GM21529 (cell line): ENCODE results near the gene CCDC34.
"Not testable (repeated sequence)": the region's sequence is repeated elsewhere in the genome, so short reads cannot be mapped to it uniquely, and the experiment has no call there.

Experiments
- ATAC-seq: cut with Tn5 transposase; IDR thresholded peaks from one replicate; pipeline ENCODE4 v1.9.1; 2021; ENCODE audit not compliant: unreplicated experiment

The CCDC34 gene

GRCh38 chr11:27363576-27364117 is 632 bp upstream of the CCDC34 start:
- no peak for ATAC-seq

GRCh38 chr11:27361649-27362431 is 1.2 kb downstream of the CCDC34 start:
- ATAC-seq = no peak

GRCh38 chr11:27358296-27358695 is 4.7 kb downstream of the CCDC34 start:
- no peak for ATAC-seq

GRCh38 chr11:27357250-27357649 is 5.8 kb downstream of the CCDC34 start:
- ATAC-seq = no peak

DNA sequence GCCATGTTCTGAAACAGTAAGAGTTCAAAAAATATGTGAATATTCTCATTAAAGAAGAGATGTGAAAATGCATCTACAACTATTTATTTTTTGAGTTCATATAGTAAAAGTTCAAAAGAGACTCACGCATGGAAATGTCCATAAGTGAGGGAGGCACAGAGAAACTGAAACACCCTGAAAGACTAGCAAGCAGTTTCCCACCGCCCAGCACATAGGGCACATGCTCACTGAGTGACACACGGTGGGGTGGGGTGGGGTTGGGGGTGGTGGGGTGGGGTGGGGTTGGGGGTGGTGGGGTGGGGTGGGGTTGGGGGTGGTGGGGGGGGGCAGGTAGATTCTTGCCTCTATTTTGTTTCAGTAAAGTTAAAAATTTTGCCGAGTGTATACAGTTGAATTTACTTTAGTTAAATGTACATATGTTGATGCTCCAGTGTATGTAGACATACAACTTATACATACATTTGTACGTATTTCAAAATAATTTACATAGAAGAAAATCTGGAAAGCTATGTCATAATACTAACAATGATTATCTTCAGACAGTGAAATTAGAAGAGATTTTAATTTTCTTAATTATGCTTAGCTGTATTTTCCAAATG is 6.3 kb downstream of the CCDC34 start:
- ATAC-seq = no peak

GRCh38 chr11:27355575-27356104 is 7.4 kb downstream of the CCDC34 start:
- ATAC-seq = no peak

DNA sequence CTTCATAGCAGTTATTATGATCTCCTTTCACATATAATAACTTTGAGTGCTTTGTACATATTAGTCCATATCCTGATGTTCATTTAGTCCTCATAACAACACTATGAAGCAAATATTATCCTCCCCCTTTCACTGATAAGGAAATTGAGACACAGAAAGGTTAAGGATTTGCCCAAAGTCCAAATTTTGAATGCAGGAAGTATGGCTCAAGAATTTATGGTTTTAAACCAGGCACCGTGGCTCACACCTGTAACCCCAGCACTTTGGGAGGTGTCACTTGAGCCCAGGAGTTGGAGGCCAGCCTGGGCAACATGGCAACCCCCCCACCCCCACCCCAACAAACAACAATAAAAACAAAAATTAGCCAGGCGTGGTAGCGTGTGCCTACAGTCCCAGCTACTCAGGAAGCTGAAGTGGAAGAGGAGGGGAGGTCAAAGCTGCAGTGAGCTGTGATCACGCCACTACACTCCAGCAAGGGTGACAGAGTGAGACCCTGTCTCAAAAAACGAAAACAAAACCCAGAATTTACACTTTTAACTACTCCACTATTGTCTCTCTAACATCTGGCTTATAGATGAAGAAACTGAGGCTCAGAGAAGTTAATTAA is 8.6 kb downstream of the CCDC34 start:
- ATAC-seq = no peak

DNA sequence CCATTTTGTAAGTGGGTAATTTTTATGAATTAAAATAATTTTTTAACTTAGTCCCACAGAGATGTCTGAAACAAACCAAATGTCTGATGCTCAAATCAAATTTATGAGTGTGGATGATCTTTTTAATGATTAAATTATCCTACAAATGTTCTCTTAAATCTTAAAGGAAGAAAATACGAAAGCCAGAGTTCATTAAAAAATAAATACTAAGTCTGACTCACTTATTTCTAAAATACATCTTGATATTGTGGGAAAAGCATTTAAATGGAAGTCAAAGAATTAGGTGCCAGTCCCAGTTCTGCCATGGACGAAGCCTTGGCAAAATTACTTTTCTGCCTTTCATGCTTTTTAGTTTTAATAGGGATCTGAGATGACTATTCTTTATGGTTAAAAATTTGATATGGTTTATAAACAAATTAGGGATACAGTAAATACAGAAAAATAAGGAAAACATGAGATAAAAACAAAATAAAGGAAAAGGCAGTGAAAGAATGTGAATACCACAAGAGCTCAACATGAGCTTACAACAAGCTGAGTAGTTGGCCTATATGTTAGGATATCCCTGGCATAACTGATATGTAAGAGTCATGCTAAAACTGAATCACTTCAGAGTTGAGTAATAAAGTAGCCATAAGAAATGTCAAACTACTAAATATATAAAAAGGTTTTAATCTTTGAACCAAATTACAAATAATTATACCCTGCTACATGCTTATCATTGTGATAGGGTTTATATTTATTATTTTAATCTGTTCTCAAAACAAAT is 9.2 kb downstream of the CCDC34 start:
- ATAC-seq = no peak

DNA sequence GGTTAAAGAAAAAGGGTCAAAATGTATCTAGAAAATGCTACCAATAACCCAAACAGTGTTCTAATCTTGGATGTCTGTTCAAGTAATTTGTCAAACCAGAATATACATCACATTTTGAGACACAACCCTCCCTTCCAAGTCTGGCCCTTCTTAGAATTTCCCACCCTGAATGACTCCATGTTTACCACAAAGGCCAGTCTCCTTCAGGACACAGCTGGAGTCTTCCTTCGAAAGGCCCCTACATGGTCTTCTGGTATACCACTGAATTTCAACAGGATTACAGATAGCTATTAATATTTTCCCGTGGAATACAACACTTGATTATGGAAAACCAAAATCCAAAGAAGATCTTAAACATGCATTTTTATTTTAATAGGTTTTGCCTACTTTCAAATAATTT is 10.2 kb downstream of the CCDC34 start:
- ATAC-seq = no peak

- no peak for ATAC-seq
Measured at GRCh38 chr11:27350511-27350910, 12.5 kb downstream of the CCDC34 start.

DNA sequence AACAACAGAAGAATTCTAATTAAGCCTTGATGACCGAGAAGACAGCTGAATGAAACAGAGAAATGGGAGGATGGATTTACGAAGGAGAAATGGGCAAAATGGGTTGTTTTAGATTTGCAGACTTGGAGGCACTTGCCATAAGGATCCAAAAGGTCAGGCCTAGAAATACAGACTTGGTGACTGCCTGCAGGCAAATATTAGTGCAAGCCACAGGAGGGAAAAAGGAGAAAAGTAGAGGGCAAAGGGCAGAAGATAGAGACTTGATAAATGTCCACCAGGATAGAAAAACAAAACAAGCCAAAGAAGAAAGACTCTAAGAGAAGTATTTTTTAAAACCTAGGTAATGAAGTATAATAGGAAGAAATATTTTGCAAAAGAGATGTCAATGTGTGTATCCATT is 13.1 kb downstream of the CCDC34 start:
- no peak for ATAC-seq

- no peak for ATAC-seq
Measured at GRCh38 chr11:27348340-27348873, 14.6 kb downstream of the CCDC34 start.

DNA sequence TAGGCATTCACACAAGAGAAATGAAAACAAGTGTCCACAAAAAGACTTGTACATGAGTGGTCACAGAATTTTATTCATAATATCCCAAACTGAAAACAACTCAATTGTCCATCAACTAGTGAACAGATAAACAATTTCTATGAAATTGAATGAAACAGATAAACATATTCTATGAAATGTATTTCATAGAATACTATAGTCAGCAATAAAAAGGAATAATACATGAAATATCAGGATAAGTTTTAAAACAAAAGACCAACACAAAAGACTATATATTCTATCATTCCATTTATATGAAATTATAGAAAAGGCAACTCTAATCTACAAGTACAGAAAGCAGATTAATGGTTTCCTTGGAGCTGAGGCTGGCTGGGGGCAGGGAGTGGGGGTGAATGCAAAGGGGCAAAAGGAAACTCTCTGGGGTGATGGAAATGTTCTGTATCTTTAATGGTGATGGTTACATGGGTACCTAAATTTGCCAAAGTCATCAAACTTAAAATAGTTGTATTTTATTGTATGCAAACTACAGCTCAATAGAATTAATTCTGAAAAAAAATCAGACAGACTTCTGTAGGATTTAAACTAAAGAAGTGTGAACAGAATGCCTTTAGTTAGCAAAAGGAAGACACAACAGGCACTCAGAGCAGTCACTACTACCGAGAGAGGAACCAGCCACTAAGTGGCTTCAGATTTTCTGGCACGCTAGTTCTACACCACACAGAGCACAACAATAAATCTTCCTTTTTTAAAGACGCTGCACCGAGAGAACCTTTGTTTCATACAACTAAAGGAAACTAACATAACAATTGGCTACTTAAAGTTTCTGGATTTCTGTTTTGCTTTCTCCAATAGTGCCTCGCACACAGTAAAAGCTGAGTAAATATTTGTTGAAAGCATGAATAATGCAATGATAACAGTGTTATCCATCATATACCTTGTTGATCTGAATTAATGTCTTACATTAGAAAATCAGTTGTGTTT is 15.4 kb downstream of the CCDC34 start:
- no peak for ATAC-seq

DNA sequence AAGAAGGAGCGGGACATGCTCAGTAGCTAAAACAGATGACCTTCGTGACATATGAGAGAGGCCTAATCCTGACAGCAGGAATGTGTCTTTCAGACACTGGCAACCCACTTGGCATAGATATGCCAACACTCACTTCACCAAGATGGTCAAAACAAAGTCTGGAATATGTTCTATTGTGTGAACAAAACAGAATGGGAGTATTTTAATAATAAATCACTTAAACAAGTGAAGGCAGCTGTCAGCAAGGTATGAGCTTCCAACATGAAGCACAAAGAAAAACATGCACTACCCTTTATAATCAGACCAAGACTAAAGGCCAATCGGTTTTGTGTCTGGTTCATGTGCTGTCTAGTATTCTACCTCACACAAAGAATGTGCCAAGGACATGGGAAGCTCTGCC is 23.1 kb downstream of the CCDC34 start:
- ATAC-seq = no peak

GRCh38 chr11:27334764-27335163 is 28.3 kb downstream of the CCDC34 start:
- ATAC-seq = not testable (repeated sequence)

GRCh38 chr11:27331981-27332380 is 31.0 kb downstream of the CCDC34 start:
- no peak for ATAC-seq

DNA sequence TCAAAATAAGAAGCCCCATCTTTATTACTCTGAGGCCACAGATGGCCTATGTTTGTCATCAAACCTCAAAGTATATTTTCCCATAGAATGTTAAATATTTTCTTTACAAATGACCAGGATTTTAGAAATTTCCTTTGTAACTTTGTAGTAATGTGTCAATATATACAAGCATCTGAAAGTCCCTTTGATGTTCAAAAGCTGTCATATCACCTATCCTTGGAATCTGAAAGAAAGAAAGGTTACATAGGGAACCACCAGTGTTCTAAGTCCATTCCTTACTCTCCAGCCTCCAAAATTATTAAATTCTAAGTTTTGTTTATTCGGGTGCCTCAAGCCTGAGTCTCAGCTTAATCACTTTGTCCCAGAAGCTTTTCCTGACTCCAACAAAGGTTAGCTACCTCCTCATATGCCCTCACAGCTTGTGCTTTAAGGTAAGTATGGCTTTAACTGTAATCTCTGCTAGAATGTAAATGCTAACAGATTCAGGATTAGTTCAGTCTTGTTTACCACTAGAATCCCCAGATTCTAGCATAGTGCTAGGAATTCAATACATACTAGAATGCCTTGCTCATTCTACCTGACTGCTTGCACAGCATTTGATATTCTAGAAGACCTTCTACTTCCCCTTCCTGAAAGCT is 32.3 kb downstream of the CCDC34 start:
- ATAC-seq = no peak

- no peak for ATAC-seq
Measured at GRCh38 chr11:27329867-27330632, 33.0 kb downstream of the CCDC34 start.
